ENCODE measurements around the gene LRP11. TPM values are rescaled to one million over a fixed set of nuclear protein-coding genes. Genes with fewer than 3 reads are reported as not detected.
"Not testable (repeated sequence)": the region's sequence is repeated elsewhere in the genome, so short reads cannot be mapped to it uniquely, and the experiment has no call there.

The LRP11 gene
- polyA plus RNA-seq, 1 experiment, result 26.3 TPM

DNA sequence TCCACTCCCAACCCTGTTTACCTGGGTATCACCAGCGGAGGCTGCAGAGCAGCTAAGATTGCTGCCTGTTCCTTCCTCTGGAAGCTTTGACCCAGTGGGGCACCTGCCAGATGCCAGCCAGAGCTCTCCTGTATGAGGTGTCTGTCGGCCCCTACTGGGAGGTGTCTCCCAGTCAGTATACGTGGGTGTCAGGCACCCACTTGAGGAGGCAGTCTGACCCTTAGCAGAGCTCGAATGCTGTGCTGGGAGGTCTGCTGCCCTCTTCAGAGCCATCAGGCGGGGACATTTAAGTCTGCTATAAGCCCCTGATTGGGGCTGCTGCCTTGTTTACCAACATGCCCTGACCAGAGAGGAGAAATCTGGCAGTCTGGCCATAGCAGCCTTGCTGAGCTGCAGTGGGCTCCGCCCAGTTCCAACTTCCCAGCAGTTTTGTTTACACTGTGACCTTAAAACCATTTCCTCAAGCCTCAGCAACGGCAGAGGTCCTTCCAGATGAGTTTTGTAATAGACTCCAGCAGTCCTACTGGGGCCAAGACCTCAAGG is 31.0 kb upstream of the LRP11 start:
- TF ChIP-seq CTCF (IDR thresholded peaks at IDR 0.05; ENCODE audit: insufficient read depth, low read depth, low read length), result no peak
- Histone ChIP-seq H3K36me3 (ENCODE audit: control insufficient read depth, insufficient read depth, low read length) (no peaks in the 10 kb centered on the region), H3K4me3 (ENCODE audit: low read depth, low read length) (no peak overlapping the region), H3K27me3 (ENCODE audit: control insufficient read depth, insufficient read depth, low read length) (no peaks in the 10 kb centered on the region)
- POLR2A ChIA-PET, result no interaction called here
- peak; percentile 62 for DNase-seq (ENCODE audit: low read depth)
- CTCF ChIA-PET, result interaction anchor here (1.7 to 3.8 kb wide), 2 partner anchors 18 to 59 kb away, joined by 5 to 12 read pairs; no protein-coding TSS in a partner anchor

DNA sequence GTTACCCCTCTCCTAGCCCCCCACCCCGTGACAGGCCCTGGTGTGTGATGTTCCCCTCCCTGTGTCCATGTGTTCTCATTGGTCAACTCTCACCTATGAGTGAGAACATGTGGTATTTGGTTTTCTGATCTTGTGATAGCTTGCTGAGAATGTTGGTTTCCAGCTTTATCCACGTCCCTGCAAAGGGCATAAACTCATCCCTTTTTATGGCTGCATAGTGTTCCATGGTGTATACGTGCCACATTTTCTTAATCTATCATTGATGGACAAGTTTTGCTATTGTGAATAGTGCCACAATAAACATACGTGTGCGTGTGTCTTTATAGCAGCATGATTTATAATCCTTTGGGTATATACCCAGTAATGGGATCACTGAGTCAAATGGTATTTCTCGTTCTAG is 27.7 kb upstream of the LRP11 start:
- H3K36me3 ChIP-seq (ENCODE audit: control insufficient read depth, insufficient read depth, low read length); CTCF ChIA-PET; H3K27me3 ChIP-seq (ENCODE audit: control insufficient read depth, insufficient read depth, low read length); DNase-seq (ENCODE audit: low read depth); H3K4me3 ChIP-seq (ENCODE audit: low read depth, low read length); POLR2A ChIA-PET: not testable (repeated sequence)

GRCh38 chr6:149891259-149891658 is 27.1 kb upstream of the LRP11 start:
- POLR2A ChIA-PET, result no interaction called here
- Histone ChIP-seq H3K27me3 (ENCODE audit: control insufficient read depth, insufficient read depth, low read length) (no peaks in the 10 kb centered on the region), H3K4me3 (ENCODE audit: low read depth, low read length) (no peak overlapping the region), H3K36me3 (ENCODE audit: control insufficient read depth, insufficient read depth, low read length) (no peaks in the 10 kb centered on the region)
- no peak for TF ChIP-seq CTCF (IDR thresholded peaks at IDR 0.05; ENCODE audit: insufficient read depth, low read depth, low read length)
- no peak for DNase-seq (ENCODE audit: low read depth)
- CTCF ChIA-PET, result no interaction called here

- no peak for DNase-seq (ENCODE audit: low read depth)
- H3K27me3 ChIP-seq (ENCODE audit: control insufficient read depth, insufficient read depth, low read length), result no peaks in the 10 kb centered on the region
- H3K4me3 ChIP-seq (ENCODE audit: low read depth, low read length), result no peak overlapping the region
- CTCF ChIA-PET, result no interaction called here
- no peak for TF ChIP-seq CTCF (IDR thresholded peaks at IDR 0.05; ENCODE audit: insufficient read depth, low read depth, low read length)
- POLR2A ChIA-PET, result no interaction called here
- H3K36me3 ChIP-seq (ENCODE audit: control insufficient read depth, insufficient read depth, low read length), result no peaks in the 10 kb centered on the region
These were observed 26.5 kb upstream of the LRP11 start for GRCh38 chr6:149890629-149891045.

- H3K27me3 ChIP-seq (ENCODE audit: control insufficient read depth, insufficient read depth, low read length), result no peaks in the 10 kb centered on the region
- POLR2A ChIA-PET, result no interaction called here
- TF ChIP-seq CTCF (IDR thresholded peaks at IDR 0.05; ENCODE audit: insufficient read depth, low read depth, low read length), result no peak
- H3K36me3 ChIP-seq (ENCODE audit: control insufficient read depth, insufficient read depth, low read length), result no peaks in the 10 kb centered on the region
- CTCF ChIA-PET, result interaction anchor here (1.3 kb wide), 1 partner anchor 12 kb away, joined by 3 read pairs; no protein-coding TSS in a partner anchor
- H3K4me3 ChIP-seq (ENCODE audit: low read depth, low read length), result no peak overlapping the region
- DNase-seq (ENCODE audit: low read depth), result no peak
These were observed 25.2 kb upstream of the LRP11 start for GRCh38 chr6:149889326-149889725.

DNA sequence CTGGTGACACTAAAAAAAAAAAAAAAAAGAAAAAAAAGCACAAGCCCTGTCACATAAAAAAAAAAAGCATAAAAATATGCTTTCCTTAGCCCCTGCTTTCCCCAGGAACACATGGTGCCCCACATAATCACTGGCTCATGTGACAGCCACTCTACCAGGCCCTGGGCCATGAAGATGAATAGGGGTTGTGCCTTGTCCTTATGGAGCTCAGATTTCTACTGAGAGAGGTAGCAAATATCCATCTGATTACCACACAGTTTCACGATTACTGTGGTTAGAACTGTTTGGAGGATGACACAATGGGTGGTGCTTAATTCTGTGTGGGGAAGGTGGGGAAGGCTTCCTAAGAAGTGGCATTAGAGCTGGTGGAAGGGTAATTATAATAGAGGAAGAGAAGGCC is 24.5 kb upstream of the LRP11 start:
- no peak overlapping the region for H3K4me3 ChIP-seq (ENCODE audit: low read depth, low read length)
- no peak for DNase-seq (ENCODE audit: low read depth)
- H3K36me3 ChIP-seq (ENCODE audit: control insufficient read depth, insufficient read depth, low read length), result no peaks in the 10 kb centered on the region
- POLR2A ChIA-PET, result no interaction called here
- H3K27me3 ChIP-seq (ENCODE audit: control insufficient read depth, insufficient read depth, low read length), result no peaks in the 10 kb centered on the region
- CTCF ChIA-PET, result interaction anchor here (1.3 kb wide), 1 partner anchor 11 kb away, joined by 3 read pairs; no protein-coding TSS in a partner anchor
- TF ChIP-seq CTCF (IDR thresholded peaks at IDR 0.05; ENCODE audit: insufficient read depth, low read depth, low read length), result no peak
